Hepatocyte (in vitro differentiated cells): ENCODE results near the gene SEC22C. TPM values are rescaled to one million over a fixed set of nuclear protein-coding genes. Genes with fewer than 3 reads are reported as not detected.

Experiments
- DNase-seq: peaks from one replicate; pipeline ENCODE4 v3.0.0-alpha.2; 2016; ENCODE audit warnings: low spot score
- H2AFZ ChIP-seq: fragments of 200-600 bp; sonication (generic); 2 replicates; pipeline ENCODE4 v1.6.0; 2016; ENCODE audit warnings: antibody characterized with exemption, mild to moderate bottlenecking
- H3K27ac ChIP-seq: fragments of 200-600 bp; sonication (generic); 2 replicates; pipeline ENCODE4 v1.5.1; 2016; ENCODE audit warnings: mild to moderate bottlenecking
- H3K27me3 ChIP-seq: fragments of 200-600 bp; sonication (generic); 2 replicates; pipeline ENCODE4 v1.6.1; 2016
- H3K36me3 ChIP-seq: fragments of 200-600 bp; sonication (generic); replicated peaks from 2 replicates; pipeline ENCODE4 v1.5.1; 2016; ENCODE audit warnings: low read depth; ENCODE audit not compliant: insufficient read depth
- H3K4me1 ChIP-seq: fragments of 200-600 bp; sonication (generic); 2 replicates; pipeline ENCODE4 v1.5.1; 2016; ENCODE audit warnings: mild to moderate bottlenecking, moderate library complexity; ENCODE audit not compliant: insufficient read depth
- H3K4me2 ChIP-seq: fragments of 200-600 bp; sonication (generic); 2 replicates; pipeline ENCODE4 v1.6.0; 2016
- H3K4me3 ChIP-seq: fragments of 200-600 bp; sonication (generic); 2 replicates; pipeline ENCODE4 v1.5.1; 2016; ENCODE audit warnings: mild to moderate bottlenecking
- H3K79me2 ChIP-seq: fragments of 200-600 bp; sonication (generic); 2 replicates; pipeline ENCODE4 v1.6.0; 2017; ENCODE audit warnings: mild to moderate bottlenecking
- H3K9me2 ChIP-seq: fragments of 200-600 bp; sonication (generic); replicated peaks from 2 replicates; pipeline ENCODE4 v1.6.0; 2017; ENCODE audit warnings: mild to moderate bottlenecking; ENCODE audit not compliant: insufficient read depth
- H3K9me3 ChIP-seq: fragments of 200-600 bp; sonication (generic); 2 replicates; pipeline ENCODE4 v1.5.1; 2016; ENCODE audit warnings: low read depth, mild to moderate bottlenecking
- H4K20me1 ChIP-seq: fragments of 200-600 bp; sonication (generic); 2 replicates; pipeline ENCODE4 v1.6.0; 2016; ENCODE audit warnings: mild to moderate bottlenecking; ENCODE audit not compliant: insufficient read depth, poor library complexity, severe bottlenecking
- EZH2 ChIP-seq: fragments of 200-600 bp; sonication (generic); IDR thresholded peaks from 2 replicates; pipeline ENCODE4 v1.6.1; 2016; ENCODE audit warnings: antibody characterized with exemption, mild to moderate bottlenecking, borderline replicate concordance
- EZH2phosphoT487 ChIP-seq: fragments of 200-600 bp; sonication (generic); IDR thresholded peaks from one replicate; pipeline ENCODE4 v1.6.1; 2018; ENCODE audit warnings: antibody characterized with exemption, mild to moderate bottlenecking, low read depth, moderate library complexity; ENCODE audit not compliant: unreplicated experiment, severe bottlenecking
- WGBS: methylation state at CpG from one replicate; pipeline ENCODE4 v1.1.6; 2016; ENCODE audit warnings: low lambda C conversion rate; ENCODE audit errors: missing lambda C conversion rate; 5-methylcytosine and 5-hydroxymethylcytosine counted together
- polyA plus RNA-seq: library from polyadenylated mRNA; unstranded; fragments of >200 nt; fragmentation: Nextera tagmentation; extraction: Ambion mirVana; gene quantifications from 2 replicates; pipeline ENCODE4 v1.2.1, GENCODE V29; 2016
- total RNA-seq: library from RNA; depleted of rRNA; stranded (reverse); fragments of >200 nt; gene quantifications from 2 replicates; pipeline ENCODE4 v1.2.3, GENCODE V29; 2014
- TF ChIP-seq, protein P1 (sequence below): fragments of 200-600 bp; sonication (generic); IDR thresholded peaks from 2 replicates; pipeline ENCODE4 v1.5.1; 2016; ENCODE audit warnings: antibody characterized with exemption, mild to moderate bottlenecking; ENCODE audit not compliant: poor library complexity

The SEC22C gene
- total and polyA plus RNA-seq, 2 experiments from 2014 or later = 31.4 to 53.9 TPM

DNA sequence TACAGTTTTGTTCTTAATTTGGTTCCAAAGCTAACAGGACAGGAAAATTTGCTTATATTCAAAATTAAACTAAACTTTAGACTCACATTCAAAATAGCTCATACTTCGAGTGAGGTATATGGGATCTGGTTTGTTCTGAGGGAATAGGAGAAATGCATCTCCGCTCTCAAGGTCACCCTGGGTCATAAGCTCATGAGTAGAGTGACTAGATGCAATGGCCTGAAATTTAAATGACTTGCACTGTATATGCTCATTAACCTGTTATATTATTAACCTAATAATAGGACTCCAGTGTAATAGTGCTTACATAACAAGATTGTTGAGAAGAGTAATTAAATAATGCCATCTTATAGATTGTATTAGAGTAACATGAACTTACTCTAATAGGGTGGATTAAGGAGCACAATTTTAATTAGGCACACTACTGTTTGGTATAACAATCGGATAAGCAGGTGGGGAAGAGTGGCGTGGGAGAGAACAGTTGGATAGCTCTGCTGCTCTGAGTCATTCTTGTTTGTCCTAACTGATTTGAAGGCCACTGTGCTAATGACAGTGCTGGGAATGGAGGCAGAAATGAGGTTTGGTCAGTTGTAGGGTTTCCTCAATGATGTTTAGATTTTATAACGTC lies 23.9 kb upstream of the SEC22C start:
- no peaks in the 10 kb centered on the region for H3K9me3 ChIP-seq
- peaks cover 96% of the 10 kb centered on the region for H3K79me2 ChIP-seq
- H3K4me3 ChIP-seq = no peak overlapping the region
- peaks cover 81% of the 10 kb centered on the region for H4K20me1 ChIP-seq
- WGBS = 79% methylated on average over 5 of the region's 5 CpGs
- no peak for TF ChIP-seq EZH2phosphoT487
- TF ChIP-seq, protein P1, sequence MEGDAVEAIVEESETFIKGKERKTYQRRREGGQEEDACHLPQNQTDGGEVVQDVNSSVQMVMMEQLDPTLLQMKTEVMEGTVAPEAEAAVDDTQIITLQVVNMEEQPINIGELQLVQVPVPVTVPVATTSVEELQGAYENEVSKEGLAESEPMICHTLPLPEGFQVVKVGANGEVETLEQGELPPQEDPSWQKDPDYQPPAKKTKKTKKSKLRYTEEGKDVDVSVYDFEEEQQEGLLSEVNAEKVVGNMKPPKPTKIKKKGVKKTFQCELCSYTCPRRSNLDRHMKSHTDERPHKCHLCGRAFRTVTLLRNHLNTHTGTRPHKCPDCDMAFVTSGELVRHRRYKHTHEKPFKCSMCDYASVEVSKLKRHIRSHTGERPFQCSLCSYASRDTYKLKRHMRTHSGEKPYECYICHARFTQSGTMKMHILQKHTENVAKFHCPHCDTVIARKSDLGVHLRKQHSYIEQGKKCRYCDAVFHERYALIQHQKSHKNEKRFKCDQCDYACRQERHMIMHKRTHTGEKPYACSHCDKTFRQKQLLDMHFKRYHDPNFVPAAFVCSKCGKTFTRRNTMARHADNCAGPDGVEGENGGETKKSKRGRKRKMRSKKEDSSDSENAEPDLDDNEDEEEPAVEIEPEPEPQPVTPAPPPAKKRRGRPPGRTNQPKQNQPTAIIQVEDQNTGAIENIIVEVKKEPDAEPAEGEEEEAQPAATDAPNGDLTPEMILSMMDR = no peak
- TF ChIP-seq EZH2 = no peak
- no peak overlapping the region for H2AFZ ChIP-seq
- no peak for DNase-seq
- no peak overlapping the region for H3K27ac ChIP-seq
- no peaks in the 10 kb centered on the region for H3K9me2 ChIP-seq
- H3K36me3 ChIP-seq = no peaks in the 10 kb centered on the region
- H3K4me2 ChIP-seq = peak overlapping the region; percentile 14
- peaks cover 20% of the 10 kb centered on the region for H3K4me1 ChIP-seq
- no peaks in the 10 kb centered on the region for H3K27me3 ChIP-seq

DNA sequence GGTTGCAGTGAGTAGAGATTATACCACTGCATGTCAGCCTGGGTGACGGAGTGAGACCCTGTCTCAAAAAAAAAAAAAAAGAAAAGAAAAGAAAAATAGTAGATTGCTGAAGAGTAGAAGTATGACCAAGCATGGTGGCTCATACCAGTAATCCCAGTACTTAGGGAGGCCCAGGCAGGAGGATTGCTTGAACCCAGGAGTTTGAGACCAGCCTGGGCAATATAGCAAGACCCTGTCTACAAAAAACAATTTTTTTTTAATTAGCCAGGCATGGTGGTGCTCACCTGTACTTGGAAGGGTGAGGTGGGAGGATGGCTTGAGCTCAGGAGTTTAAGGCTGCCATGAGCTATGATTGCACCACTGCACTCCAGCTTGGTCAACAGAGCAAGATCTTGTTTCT lies 21.2 kb upstream of the SEC22C start:
- no peak overlapping the region for H2AFZ ChIP-seq
- peak overlapping the region; percentile 90 for H3K4me2 ChIP-seq
- no peaks in the 10 kb centered on the region for H3K9me2 ChIP-seq
- DNase-seq = no peak
- no peak overlapping the region for H3K4me3 ChIP-seq
- H3K27me3 ChIP-seq = no peaks in the 10 kb centered on the region
- H3K27ac ChIP-seq = no peak overlapping the region
- peaks cover 20% of the 10 kb centered on the region for H3K4me1 ChIP-seq
- no peaks in the 10 kb centered on the region for H3K36me3 ChIP-seq
- peaks cover 75% of the 10 kb centered on the region for H3K79me2 ChIP-seq
- no peaks in the 10 kb centered on the region for H3K9me3 ChIP-seq
- peaks cover 56% of the 10 kb centered on the region for H4K20me1 ChIP-seq
- no peak for TF ChIP-seq EZH2
- no peak for TF ChIP-seq EZH2phosphoT487
- TF ChIP-seq, protein P1 = no peak
- 100% methylated on average over 1 of the region's 1 CpG for WGBS

DNA sequence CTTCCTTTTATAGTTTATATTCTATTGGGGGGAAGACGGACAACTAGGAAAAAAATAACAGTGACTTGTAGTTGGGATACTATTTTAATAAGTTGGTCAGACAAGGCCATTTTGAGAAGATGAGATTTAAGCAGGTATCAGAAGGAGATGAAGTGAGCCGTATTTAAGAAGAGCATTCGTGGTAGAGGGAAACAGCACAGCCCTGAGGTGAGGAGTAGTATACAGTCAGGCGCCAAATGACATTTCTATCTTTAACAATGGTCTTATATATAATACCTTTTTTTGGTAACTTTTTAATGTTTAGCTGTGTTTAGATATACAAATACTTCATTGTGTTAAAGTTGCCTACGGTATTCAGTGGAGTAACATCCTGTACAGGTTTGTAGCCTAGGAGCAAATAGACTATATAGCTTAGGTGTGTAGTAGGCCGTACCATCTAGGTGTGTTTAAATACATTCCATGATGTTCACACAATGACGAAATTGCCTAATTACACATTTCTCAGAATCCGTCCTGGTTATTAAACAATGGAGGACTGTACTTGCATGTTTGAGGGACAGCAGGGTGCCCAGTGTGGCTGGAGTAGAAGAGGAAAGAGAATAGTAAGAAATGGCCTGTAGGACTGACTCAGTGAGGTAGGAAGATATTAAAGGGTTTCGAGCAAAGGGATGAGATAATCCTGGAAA lies 20.3 kb upstream of the SEC22C start:
- peaks cover 49% of the 10 kb centered on the region for H4K20me1 ChIP-seq
- peak overlapping the region; percentile 99 for H3K27ac ChIP-seq
- no peak overlapping the region for H2AFZ ChIP-seq
- TF ChIP-seq, protein P1 = peak; percentile 20
- no peak for TF ChIP-seq EZH2phosphoT487
- peak overlapping the region; percentile 86 for H3K4me3 ChIP-seq
- peak overlapping the region; percentile 90 for H3K4me2 ChIP-seq
- 45% methylated on average over 9 of the region's 9 CpGs for WGBS
- no peaks in the 10 kb centered on the region for H3K9me3 ChIP-seq
- no peaks in the 10 kb centered on the region for H3K36me3 ChIP-seq
- H3K27me3 ChIP-seq = no peaks in the 10 kb centered on the region
- H3K4me1 ChIP-seq = peaks cover 20% of the 10 kb centered on the region
- DNase-seq = peak; percentile 46
- H3K9me2 ChIP-seq = no peaks in the 10 kb centered on the region
- peaks cover 72% of the 10 kb centered on the region for H3K79me2 ChIP-seq
